SK-N-SH treated with all-trans-retinoic acid at 6 μM for 48 hours (cell line): ENCODE data around the gene SNAPIN.

Experiments used
- ATAC-seq: fragments of 200-7000 bp; cut with Tn5 transposase; 3 replicates; pipeline ENCODE4 v1.9.1; 2020; ENCODE audit warnings: mild to moderate bottlenecking, moderate library complexity
- ARNTL ChIP-seq: fragments of 450-650 bp; formaldehyde crosslinking; IDR thresholded peaks from 2 replicates; pipeline ENCODE4 v1.5.0; 2020; ENCODE audit warnings: low read depth, mild to moderate bottlenecking, moderate library complexity, borderline replicate concordance
- BACH2 ChIP-seq: fragments of 250-450 bp; sonication (Bioruptor Pico); IDR thresholded peaks from 2 replicates; pipeline ENCODE4 v1.9.0; 2021; ENCODE audit warnings: mild to moderate bottlenecking, borderline replicate concordance
- CREB5 ChIP-seq: fragments of 250-450 bp; sonication (Bioruptor Pico); IDR thresholded peaks from 2 replicates; pipeline ENCODE4 v1.5.1; 2020; ENCODE audit warnings: low read depth, mild to moderate bottlenecking, moderate library complexity
- CSDC2 ChIP-seq: fragments of 250-450 bp; sonication (Bioruptor Pico); IDR thresholded peaks from 2 replicates; pipeline ENCODE4 v1.5.0; 2020; ENCODE audit warnings: mild to moderate bottlenecking, moderate library complexity
- CSRNP3 ChIP-seq: fragments of 250-450 bp; sonication (Bioruptor Pico); IDR thresholded peaks from 2 replicates; pipeline ENCODE4 v1.5.1; 2021; ENCODE audit warnings: mild to moderate bottlenecking, moderate library complexity
- OSR1 ChIP-seq: fragments of 250-450 bp; sonication (Bioruptor Pico); IDR thresholded peaks from 2 replicates; pipeline ENCODE4 v1.8.0; 2022; ENCODE audit warnings: moderate library complexity, mild to moderate bottlenecking, inconsistent platforms
- RARB ChIP-seq: fragments of 250-450 bp; sonication (Bioruptor Pico); IDR thresholded peaks from 2 replicates; pipeline ENCODE4 v1.8.0; 2021; ENCODE audit warnings: mild to moderate bottlenecking, moderate library complexity
- TCF4 ChIP-seq: fragments of 250-450 bp; sonication (Bioruptor Pico); IDR thresholded peaks from 2 replicates; pipeline ENCODE4 v1.8.0; 2021; ENCODE audit warnings: mild to moderate bottlenecking, moderate library complexity, borderline replicate concordance
- TOX ChIP-seq: fragments of 250-450 bp; sonication (Bioruptor Pico); IDR thresholded peaks from 2 replicates; pipeline ENCODE4 v1.8.0; 2021; ENCODE audit warnings: mild to moderate bottlenecking, moderate library complexity, borderline replicate concordance
- ZNF70 ChIP-seq: fragments of 450-650 bp; formaldehyde crosslinking; IDR thresholded peaks from 2 replicates; pipeline ENCODE4 v1.5.0; 2020; ENCODE audit warnings: mild to moderate bottlenecking, moderate library complexity
- TF ChIP-seq, protein P1 (sequence below): fragments of 250-450 bp; sonication (Bioruptor Pico); IDR thresholded peaks from 2 replicates; pipeline ENCODE4 v1.8.0; 2020; ENCODE audit warnings: mild to moderate bottlenecking, moderate library complexity, borderline replicate concordance
- TF ChIP-seq, protein P2 (sequence below): fragments of 250-450 bp; sonication (Bioruptor Pico); IDR thresholded peaks from 2 replicates; pipeline ENCODE4 v1.8.0; 2021; ENCODE audit warnings: low read depth, mild to moderate bottlenecking, moderate library complexity, borderline replicate concordance
- TF ChIP-seq, protein P3 (sequence below): fragments of 250-450 bp; sonication (Bioruptor Pico); IDR thresholded peaks from 2 replicates; pipeline ENCODE4 v1.5.0; 2020; ENCODE audit warnings: mild to moderate bottlenecking, moderate library complexity

SNAPIN gene

DNA sequence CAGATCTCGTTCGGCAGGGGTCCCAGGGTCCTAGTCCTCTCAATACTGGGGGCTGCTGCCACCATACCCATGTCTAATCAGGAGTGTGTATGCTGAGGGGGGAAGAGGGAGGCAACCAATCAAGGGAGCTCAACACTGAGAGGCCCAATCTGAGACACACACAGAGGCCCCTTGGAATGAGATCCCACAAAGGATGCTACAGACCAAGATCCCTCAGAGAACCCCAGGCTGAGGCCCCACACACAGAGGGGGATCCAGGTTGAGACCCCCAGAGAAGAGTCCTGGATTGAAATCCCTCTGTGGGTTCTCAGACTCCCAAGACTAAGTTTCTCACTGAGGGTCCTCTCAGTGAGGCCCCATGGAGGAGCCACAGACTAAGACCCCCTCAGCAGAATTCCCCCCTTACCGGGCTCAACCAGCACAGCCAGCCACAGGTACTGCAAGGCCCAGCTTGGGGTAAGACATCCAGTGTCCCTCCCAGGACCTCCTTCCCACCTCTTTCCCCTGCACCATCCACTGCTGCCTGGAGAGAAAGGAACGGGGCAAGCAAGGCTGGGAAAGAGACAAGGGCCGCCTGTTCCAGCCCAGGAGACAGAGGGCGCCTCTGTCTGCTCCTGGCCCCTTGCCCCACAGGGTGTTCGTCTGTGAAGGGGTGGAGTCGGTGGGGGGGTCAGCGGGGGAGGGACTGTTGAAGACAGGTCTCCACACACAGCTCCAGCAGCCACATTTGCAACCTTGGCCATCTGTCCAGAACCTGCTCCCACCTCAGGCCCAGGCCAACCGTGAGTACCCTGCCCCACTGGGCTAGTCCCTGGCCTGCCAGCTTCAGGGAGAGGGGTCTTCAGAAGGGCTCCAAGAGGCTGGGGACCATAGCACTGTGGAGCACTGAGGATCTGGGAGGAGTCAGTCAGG is 30.5 kb upstream of the SNAPIN start, which contains the start of gene S100A1:
TSS of gene S100A1 (plus strand) at position 720 of the 912 bp plus-strand sequence. CDS start 2,088 bp downstream, outside the sequence.
- ATAC-seq: peak; percentile 46
- TF ChIP-seq CREB5 (CRISPR knock-in tag): no peak
- no peak for TF ChIP-seq CSRNP3 (CRISPR knock-in tag)
- no peak for TF ChIP-seq BACH2 (CRISPR knock-in tag)
- TF ChIP-seq CSDC2 (CRISPR knock-in tag): no peak

DNA sequence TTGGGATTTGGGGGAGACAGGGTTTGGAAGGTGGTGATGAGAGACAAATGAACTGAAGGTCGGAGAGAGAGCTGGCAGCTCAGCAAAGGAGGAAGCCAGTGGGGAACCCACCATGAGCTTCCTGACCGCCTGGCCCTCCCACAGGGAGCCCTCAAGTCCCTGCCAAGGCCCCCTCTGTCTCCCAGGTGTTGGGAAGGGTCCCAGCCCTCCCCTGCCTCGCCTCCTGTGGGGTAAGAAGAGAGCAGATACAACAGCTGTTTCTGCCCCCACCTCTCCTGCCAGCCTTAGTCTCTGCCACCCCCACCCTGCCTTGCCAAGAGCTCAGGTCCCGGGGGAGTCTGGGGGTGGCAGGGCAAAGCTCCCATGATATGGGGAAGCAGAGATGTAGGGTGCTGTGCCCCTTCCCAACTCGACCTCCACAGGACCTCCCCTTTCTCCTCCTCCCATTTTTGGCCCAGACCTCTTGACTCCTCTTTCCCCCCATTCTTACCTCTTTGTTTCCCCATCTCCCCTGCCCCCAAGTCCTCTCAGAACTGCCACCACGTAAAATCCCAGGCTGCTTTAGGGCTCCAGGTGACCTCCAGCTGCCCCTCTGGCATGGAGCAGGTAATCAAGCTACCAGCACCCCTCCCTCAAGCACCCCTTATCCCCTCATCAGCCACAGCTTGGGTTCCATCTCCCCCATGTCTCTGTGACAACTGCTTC is 29.7 kb upstream of the SNAPIN start:
- ATAC-seq: no peak
- TF ChIP-seq RARB (CRISPR knock-in tag) (no peak), OSR1 (CRISPR knock-in tag) (no peak), ARNTL (CRISPR knock-in tag) (no peak)
- TF ChIP-seq, protein P1, sequence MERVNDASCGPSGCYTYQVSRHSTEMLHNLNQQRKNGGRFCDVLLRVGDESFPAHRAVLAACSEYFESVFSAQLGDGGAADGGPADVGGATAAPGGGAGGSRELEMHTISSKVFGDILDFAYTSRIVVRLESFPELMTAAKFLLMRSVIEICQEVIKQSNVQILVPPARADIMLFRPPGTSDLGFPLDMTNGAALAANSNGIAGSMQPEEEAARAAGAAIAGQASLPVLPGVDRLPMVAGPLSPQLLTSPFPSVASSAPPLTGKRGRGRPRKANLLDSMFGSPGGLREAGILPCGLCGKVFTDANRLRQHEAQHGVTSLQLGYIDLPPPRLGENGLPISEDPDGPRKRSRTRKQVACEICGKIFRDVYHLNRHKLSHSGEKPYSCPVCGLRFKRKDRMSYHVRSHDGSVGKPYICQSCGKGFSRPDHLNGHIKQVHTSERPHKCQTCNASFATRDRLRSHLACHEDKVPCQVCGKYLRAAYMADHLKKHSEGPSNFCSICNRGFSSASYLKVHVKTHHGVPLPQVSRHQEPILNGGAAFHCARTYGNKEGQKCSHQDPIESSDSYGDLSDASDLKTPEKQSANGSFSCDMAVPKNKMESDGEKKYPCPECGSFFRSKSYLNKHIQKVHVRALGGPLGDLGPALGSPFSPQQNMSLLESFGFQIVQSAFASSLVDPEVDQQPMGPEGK (CRISPR knock-in tag): no peak
- TF ChIP-seq, protein P2, sequence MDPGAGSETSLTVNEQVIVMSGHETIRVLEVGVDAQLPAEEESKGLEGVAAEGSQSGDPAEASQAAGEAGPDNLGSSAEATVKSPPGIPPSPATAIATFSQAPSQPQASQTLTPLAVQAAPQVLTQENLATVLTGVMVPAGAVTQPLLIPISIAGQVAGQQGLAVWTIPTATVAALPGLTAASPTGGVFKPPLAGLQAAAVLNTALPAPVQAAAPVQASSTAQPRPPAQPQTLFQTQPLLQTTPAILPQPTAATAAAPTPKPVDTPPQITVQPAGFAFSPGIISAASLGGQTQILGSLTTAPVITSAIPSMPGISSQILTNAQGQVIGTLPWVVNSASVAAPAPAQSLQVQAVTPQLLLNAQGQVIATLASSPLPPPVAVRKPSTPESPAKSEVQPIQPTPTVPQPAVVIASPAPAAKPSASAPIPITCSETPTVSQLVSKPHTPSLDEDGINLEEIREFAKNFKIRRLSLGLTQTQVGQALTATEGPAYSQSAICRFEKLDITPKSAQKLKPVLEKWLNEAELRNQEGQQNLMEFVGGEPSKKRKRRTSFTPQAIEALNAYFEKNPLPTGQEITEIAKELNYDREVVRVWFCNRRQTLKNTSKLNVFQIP (CRISPR knock-in tag): no peak

GRCh38 chr1:153629343-153629665 is 29.2 kb upstream of the SNAPIN start:
- no peak for TF ChIP-seq CREB5 (CRISPR knock-in tag)
- no peak for TF ChIP-seq TOX
- TF ChIP-seq, protein P3, sequence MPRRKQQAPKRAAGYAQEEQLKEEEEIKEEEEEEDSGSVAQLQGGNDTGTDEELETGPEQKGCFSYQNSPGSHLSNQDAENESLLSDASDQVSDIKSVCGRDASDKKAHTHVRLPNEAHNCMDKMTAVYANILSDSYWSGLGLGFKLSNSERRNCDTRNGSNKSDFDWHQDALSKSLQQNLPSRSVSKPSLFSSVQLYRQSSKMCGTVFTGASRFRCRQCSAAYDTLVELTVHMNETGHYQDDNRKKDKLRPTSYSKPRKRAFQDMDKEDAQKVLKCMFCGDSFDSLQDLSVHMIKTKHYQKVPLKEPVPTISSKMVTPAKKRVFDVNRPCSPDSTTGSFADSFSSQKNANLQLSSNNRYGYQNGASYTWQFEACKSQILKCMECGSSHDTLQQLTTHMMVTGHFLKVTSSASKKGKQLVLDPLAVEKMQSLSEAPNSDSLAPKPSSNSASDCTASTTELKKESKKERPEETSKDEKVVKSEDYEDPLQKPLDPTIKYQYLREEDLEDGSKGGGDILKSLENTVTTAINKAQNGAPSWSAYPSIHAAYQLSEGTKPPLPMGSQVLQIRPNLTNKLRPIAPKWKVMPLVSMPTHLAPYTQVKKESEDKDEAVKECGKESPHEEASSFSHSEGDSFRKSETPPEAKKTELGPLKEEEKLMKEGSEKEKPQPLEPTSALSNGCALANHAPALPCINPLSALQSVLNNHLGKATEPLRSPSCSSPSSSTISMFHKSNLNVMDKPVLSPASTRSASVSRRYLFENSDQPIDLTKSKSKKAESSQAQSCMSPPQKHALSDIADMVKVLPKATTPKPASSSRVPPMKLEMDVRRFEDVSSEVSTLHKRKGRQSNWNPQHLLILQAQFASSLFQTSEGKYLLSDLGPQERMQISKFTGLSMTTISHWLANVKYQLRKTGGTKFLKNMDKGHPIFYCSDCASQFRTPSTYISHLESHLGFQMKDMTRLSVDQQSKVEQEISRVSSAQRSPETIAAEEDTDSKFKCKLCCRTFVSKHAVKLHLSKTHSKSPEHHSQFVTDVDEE (CRISPR knock-in tag): no peak
- no peak for ATAC-seq

DNA sequence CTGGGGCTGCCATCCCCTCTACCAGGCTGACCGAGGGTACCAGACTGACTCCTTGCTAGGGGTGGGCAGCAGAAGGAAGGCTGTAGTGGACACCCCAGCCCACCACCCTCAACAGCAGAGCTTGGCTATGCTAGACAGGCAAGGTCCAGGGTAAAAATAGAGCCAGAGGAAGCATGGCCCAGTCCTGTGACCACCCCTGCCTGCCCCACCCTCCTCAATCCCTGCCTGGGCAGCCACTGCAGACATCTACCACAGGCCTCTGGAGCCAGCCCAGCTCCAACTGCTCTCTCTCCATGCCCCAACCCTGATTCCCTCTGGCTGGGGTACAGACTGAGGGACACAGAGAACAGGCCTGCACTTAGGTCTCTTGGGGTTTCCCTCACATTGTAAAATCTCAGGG is 28.5 kb upstream of the SNAPIN start:
- no peak for ATAC-seq
- TF ChIP-seq ZNF70 (no peak), CREB5 (CRISPR knock-in tag) (no peak), ARNTL (CRISPR knock-in tag) (no peak), CSRNP3 (CRISPR knock-in tag) (no peak), TOX (no peak), TCF4 (CRISPR knock-in tag) (no peak), RARB (CRISPR knock-in tag) (no peak)
- TF ChIP-seq, protein P2 (CRISPR knock-in tag): no peak
